Brain microvascular endothelial cell (primary cell): ENCODE data around the gene NAMPT.

Experiments used
- DNase-seq: peaks from one replicate; pipeline ENCODE4 v3.0.0-alpha.2; 2020
- H3K27ac ChIP-seq: fragments of 250-450 bp; sonication (Bioruptor Pico); 2 replicates; pipeline ENCODE4 v1.5.1; 2020; ENCODE audit warnings: mild to moderate bottlenecking, moderate library complexity
- H3K27me3 ChIP-seq: fragments of 250-450 bp; sonication (Bioruptor Pico); replicated peaks from 2 replicates; pipeline ENCODE4 v1.5.1; 2020; ENCODE audit warnings: mild to moderate bottlenecking
- H3K36me3 ChIP-seq: fragments of 250-450 bp; sonication (Bioruptor Pico); replicated peaks from 2 replicates; pipeline ENCODE4 v1.5.1; 2020; ENCODE audit warnings: mild to moderate bottlenecking
- H3K4me3 ChIP-seq: 2 replicates; pipeline ENCODE4 v1.5.1; 2011; ENCODE audit warnings: low read depth, mild to moderate bottlenecking, control low read depth, low read length, moderate library complexity
- in situ Hi-C: cut with HindIII; loops from 2 replicates; pipeline ENCODE4 v1.10.0; 2017; ENCODE audit warnings: low sequenced_read_pairs, low pct_ligation_motif_present
- TF ChIP-seq, protein P1 (sequence below): IDR thresholded peaks from 2 replicates; pipeline ENCODE4 v1.5.1; 2011; ENCODE audit warnings: low read depth, mild to moderate bottlenecking, moderate library complexity, low read length, control low read depth, inconsistent platforms; ENCODE audit errors: missing control alignments

Gene NAMPT

DNA sequence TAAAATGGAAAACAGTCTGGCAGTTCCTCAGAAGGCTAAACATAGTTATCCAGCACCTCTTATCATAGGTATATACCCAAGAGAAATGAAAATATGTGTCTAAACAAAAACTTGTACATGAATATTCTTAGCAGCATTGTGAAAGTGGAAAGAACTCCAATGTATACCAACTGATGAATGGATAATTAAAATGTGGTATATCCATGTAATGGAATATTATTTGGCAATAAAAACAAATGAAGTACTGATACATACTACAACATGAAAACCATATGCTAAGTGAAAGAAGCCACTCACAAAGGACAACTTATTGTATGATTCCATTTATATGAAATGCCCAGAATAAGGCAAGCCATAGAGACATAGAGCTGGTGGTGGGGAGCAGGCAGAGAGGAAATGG, 32.2 kb upstream of the NAMPT start:
- in situ Hi-C loops = no loop called here
- no peak for DNase-seq
- Histone ChIP-seq H3K27me3 (no peaks in the 10 kb centered on the region), H3K36me3 (no peaks in the 10 kb centered on the region), H3K4me3 (no peak overlapping the region), H3K27ac (no peak overlapping the region)
- TF ChIP-seq, protein P1, sequence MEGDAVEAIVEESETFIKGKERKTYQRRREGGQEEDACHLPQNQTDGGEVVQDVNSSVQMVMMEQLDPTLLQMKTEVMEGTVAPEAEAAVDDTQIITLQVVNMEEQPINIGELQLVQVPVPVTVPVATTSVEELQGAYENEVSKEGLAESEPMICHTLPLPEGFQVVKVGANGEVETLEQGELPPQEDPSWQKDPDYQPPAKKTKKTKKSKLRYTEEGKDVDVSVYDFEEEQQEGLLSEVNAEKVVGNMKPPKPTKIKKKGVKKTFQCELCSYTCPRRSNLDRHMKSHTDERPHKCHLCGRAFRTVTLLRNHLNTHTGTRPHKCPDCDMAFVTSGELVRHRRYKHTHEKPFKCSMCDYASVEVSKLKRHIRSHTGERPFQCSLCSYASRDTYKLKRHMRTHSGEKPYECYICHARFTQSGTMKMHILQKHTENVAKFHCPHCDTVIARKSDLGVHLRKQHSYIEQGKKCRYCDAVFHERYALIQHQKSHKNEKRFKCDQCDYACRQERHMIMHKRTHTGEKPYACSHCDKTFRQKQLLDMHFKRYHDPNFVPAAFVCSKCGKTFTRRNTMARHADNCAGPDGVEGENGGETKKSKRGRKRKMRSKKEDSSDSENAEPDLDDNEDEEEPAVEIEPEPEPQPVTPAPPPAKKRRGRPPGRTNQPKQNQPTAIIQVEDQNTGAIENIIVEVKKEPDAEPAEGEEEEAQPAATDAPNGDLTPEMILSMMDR = no peak

DNA sequence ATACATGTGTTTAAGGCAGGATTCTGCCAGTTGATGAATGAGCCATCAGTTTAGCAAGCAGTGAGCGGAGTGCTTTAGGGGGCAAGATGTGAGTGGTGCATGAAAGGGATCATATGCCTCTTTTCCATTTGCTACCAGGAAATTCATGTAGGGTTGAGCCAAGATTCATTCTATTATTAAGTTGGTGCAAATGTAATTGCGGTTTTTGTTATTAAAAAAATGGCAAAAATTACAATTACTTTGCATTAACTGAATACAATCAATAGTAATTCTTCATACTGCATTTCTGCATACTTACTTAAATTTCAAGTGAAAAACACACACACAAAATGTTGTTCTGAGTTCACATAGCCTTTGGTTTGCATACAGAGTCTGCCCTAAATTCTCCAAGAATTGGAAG, 30.1 kb upstream of the NAMPT start:
- Histone ChIP-seq H3K27me3 (no peaks in the 10 kb centered on the region), H3K4me3 (no peak overlapping the region), H3K36me3 (no peaks in the 10 kb centered on the region), H3K27ac (no peak overlapping the region)
- in situ Hi-C loops = no loop called here
- TF ChIP-seq, protein P1 = no peak
- no peak for DNase-seq

DNA sequence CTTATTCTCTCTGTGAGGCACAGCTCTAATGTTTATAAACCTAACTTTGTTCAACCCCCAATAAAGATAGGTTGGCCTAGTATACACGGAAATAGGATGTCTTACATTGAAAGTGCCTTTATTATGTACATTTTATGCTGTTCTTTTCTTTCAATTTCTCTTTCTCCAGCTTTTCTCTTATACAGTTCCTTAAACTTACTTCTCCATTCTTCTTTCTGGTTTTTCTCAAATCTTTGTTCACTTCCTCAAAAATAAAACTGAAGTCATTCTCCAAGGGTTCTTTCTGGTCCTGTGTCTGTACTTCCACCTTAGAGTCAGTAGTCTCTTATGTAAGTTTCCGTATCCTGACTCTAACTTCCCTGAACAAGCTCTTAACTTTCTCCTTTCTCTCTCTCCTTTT, 29.2 kb upstream of the NAMPT start:
- in situ Hi-C loops = no loop called here

DNA sequence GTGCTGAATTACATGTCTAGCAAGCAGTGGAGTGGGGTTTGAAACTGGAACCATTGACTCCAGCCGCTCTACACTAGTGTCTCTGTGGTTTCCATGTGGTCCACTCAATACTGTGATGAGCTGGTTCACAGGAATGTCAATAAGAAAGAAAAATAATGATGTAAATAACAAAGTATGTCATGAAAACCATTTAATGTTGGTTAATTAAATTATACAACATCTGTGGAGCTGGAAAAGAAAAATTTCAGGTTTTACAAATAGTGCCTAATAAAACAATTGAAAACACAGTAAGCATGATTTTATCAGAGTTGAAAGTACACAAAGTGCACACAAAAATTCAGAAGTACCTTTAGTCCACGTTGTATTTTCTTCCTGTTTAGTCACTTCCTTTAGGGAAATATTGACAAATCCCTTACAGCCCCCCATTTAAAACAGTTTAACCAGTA, 28.7 kb upstream of the NAMPT start:
- DNase-seq = peak; percentile 79
- no peaks in the 10 kb centered on the region for H3K36me3 ChIP-seq
- TF ChIP-seq, protein P1 = no peak
- no peak overlapping the region for H3K4me3 ChIP-seq
- peak overlapping the region; percentile 11 for H3K27ac ChIP-seq
- in situ Hi-C loops = no loop called here
- H3K27me3 ChIP-seq = no peaks in the 10 kb centered on the region

More for the DNA sequence above, 29.2 kb upstream of the NAMPT start:
- Histone ChIP-seq H3K27me3 (no peaks in the 10 kb centered on the region), H3K4me3 (no peak overlapping the region), H3K36me3 (no peaks in the 10 kb centered on the region), H3K27ac (no peak overlapping the region)
- DNase-seq = no peak
- TF ChIP-seq, protein P1 = no peak

DNA sequence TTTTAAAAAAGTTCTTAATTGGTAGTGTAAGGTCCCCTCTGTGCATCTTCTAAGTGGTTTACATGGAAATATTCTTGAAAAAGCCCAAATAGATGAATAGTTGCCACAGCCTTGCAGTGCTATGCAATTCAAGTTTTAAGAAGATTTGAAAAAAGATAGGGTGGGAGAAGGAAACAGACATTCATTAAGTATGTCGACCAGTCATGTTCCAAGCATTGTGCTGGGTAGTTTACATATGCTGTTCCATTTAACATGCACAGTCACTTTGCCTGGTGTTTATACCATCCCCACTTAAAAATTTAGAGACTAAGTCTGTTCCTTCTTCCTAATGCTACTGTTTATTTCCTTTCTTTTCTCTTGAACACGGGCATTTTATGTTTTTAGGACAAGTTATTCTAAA, 28.1 kb upstream of the NAMPT start:
- Histone ChIP-seq H3K27ac (no peak overlapping the region), H3K27me3 (no peaks in the 10 kb centered on the region), H3K4me3 (no peak overlapping the region), H3K36me3 (no peaks in the 10 kb centered on the region)
- no peak for DNase-seq
- in situ Hi-C loops = no loop called here
- TF ChIP-seq, protein P1 = no peak

DNA sequence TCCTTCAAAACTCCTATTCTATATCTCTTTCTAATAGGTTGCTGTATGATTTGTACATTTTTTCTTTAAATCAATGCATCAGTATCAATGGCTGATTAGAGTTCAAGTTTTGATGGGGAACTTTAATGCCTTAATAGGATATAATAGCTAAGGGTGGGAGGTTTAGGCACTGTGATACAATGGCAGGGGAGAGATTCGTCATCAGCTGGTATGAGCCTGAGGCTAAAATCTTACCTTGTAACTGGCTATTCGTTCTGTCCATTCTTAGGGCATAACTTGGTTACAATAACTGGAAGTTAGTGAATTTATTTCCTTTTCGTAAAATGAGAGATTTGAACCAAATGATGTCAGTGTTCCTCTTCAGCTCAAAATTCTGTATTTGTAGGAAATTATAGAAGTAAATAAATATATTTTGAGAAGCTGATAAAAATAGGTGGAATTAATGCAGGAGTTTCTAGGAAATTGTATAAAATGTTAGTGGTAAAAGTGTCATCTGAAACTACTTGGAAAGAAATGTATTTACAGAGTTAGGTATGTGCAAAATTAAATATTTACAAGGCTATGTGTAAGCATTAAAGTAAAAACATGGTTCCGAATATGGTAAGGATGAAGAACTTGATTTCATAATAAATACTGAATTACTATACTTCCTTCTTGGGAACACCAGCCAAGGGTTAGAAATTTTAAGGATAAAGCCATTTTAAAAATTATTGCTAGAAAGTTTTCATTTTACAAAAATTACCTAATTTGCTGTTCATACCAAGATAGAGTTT, 27.5 kb upstream of the NAMPT start:
- TF ChIP-seq, protein P1 = no peak
- in situ Hi-C loops = no loop called here
- no peaks in the 10 kb centered on the region for H3K27me3 ChIP-seq
- DNase-seq = no peak
- H3K36me3 ChIP-seq = no peaks in the 10 kb centered on the region
- no peak overlapping the region for H3K27ac ChIP-seq
- H3K4me3 ChIP-seq = no peak overlapping the region
